C1 segment of cervical spinal cord (tissue), 14 donors: Measurements from ENCODE around the gene SLC6A7.
"Not testable (repeated sequence)": the region's sequence is repeated elsewhere in the genome, so short reads cannot be mapped to it uniquely, and the experiment has no call there.

Source experiments
- DNase-seq, 14 donors: peaks; one replicate each; lab custom pipeline; 2025; lab: John Stamatoyannopoulos, UW

SLC6A7 gene

DNA sequence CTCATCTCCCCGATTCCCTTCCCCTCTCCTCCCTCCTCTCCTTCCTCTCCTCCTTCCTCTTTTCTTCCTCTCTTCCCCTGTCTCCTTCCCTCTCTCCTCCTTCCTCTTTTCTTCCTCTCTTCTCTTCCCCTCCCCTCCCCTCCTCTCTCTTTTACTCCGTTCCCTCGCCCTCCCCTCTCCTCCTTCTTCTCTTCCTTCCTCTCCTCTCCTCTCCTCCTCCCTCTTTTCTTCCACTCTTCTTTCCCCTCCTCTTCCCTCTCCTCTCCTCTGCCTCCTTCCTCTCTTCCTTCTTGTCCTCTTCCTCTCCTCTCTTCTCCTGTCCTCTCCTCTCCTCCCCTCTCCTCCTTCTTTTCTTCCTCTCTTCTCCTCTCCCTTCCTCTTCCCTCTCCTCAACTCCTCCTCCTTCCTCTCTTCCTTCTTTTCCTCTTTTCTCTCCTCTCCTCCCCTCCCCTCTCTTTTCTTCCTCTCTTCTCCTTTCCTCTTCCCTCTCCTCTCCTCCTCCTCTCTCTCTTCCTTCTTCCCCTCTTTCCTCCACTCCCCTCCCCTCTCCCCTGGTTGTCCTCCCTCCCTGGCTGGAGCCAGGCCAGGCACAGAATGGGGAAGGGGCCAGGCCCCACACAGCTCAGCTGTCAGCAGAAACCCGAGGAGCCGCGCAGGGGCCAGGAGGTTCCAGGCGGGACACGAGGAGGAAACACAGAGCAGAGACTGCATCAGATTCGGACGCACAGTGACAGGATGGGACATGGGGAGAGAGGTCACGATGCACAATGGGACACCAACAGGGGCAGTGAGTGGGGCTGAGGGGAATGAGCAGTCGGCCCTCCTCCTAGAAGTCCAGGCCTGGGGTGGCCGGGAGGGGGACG lies 51.7 kb downstream of the SLC6A7 start:
- DNase-seq, result no peak

DNA sequence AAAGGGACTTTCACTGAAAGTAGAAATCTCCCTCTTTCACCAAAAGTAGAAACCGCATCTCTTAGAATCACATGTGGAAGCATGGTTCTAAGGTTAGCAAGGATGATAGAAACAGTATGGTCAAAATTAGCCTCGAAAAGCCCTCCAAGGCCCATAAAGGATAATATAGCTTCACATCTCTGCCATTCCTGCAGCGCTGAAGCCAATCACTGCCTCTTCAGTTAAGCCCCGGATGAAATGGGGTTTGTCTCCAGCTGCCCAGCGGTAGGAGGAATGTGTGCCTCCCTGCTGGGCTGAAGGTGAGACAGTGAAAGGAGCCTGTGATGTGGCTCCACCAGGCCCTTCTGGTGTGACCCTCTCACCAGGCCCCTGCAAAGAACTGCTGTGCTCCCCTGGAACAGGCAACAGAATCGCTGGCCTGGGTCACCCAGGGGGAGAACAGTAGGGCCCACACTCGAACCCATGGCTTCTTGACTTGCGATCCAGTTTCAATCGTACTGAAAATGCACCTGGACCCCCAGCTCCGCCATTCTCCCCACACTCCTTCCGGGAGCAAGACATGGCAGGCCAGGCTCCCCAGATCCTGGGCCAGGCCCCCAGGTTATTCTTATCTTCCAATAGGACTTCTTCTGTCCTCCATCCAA lies 52.5 kb downstream of the SLC6A7 start:
- DNase-seq, result no peak

DNA sequence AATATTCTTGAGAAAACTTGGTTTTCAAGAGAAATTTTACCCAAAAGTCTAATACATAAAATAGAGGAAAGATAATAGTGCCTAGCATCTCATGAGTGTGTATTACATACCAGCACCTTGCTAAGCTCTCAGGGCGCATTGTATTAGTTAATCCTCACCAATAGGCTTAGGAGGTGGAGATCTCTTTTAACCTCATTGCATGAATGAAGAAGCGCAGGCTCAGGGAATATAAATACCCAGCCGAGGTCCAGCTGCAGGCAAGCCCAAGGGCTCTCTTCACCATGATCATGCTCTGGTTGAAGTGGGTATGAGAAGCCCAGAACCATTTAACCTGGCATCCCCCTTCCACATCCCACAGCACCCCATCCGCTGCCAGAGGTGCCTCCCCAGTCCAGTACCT lies 53.7 kb downstream of the SLC6A7 start:
- DNase-seq, result no peak

DNA sequence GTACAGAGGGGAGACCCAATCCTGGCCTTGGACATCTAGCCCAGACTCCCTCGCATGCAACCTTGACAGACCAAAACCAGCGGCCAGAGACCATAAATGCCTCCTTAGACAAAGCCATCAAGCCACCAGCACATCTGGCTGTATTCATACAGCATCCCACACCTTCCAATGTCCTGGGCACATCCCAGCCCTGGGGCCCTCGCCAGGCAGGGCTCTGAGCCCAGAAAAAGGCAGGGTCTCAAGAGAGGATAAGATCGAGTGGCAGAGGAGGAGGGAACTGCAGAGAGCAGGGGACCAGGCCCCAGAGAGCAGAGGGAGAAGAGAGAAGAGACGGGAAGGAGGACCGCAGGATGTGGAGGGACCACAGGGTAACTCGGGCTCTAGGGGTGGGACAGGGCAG lies 54.3 kb downstream of the SLC6A7 start:
- no peak for DNase-seq

DNA sequence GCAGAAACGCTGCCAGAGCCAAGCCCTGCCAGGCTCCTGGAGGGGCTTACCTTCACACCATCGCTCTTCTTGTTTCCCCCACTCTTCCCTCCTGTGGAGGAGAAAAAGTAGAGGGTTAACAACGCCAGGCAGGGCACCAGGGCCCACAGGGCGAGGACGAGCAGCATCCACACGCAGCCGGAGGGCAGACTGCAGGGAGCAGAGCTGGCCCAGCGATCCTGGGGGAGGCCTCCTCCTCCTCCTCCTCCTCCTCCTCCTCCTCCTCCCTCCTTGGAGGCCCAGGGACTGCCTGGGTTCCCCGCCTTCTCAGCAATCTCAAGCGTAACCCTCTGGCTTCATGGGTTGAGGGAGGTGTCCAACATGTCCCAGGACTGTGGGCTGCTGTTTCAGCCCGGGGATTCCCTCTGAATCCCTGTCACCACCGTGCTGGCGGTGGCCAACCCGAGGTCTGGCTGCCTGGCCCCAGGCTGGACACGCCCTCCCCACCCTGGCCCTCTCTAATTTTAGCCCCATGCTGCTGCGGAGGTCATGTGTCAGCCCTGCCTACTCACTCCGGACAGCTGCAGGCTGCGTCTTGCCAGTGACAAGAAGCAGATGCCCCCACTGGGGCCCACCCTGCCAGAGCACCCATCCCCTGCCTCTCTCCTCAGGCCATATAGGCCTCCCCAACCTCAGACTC lies 55.4 kb downstream of the SLC6A7 start:
- no peak for DNase-seq

DNA sequence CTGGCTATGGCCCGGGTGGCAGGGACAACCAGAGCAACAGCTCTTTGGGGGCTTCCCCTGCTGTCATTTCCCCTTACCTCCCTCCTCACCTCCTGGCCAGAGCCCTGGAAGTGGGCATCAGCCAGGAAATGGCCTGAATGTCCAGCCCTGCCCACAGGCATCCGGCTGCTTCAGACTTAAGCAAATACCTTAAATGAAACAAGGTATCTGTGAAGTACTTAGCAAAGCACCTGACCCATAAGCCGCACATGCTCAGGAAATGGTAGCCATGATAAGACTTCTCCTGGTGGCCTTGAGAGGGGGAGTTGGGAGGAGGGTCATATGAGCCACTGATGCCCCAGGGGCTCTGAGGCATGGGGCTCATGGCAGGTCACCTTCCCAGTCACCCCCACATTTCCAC lies 55.9 kb downstream of the SLC6A7 start:
- DNase-seq, result no peak

DNA sequence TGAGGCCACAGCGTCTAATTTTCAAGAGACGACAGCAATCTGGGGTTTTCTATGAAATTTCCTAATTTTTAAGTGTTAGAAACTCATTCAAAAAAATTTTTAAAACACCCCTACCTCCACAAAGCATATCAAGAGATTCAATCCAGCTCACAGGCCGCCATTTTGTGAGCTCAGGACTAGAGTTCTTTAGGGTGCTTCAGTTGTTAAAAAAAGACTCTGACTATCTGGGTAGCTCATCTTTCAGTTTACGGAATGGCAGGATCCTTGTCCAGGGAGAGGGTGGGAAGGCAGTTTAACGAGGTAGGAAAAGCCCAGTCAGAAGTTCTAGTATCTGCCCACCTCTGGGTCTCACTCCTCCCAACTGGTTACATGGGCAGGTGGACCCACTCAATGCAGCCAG lies 56.6 kb downstream of the SLC6A7 start:
- DNase-seq, result no peak

DNA sequence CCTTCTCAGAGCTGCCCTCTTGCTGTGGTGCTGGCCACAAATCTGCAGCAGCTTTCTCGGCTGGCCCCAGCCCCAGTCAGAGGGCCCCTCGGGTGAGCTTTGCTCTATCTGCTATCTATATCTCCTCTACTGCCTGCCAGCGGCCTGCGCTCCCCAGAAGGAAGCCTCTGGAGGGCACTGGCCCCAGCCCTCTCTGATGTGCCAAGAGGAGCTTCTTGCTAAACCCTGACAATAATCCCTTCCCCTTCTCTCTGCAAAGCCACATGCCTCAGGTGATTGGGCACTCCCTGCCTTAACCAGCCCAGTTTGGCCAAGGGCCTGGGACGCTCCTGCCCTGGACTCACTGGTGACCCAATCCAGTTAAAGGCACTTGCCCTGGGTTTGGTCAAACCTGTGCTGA lies 57.0 kb downstream of the SLC6A7 start:
- no peak for DNase-seq

DNA sequence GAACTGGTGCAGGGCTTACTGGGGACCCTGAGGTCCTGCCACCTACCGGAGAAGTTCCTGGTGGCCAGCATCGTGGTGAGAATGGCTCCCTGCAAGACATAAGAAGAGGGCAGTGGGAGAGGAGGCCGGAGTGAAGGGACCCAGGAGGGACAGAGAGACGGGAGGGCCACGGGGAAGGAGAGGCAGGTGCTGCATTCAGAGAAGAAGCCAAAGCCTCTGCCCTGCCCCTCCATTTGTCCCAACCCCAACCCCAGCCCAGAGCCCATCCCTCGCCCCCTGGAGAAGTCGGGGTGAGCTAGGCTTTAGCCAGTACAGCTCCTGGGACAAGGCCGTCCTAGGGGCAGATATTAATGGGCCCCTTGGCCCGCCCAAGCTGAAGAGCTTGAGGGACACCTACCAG lies 57.9 kb downstream of the SLC6A7 start:
- DNase-seq, result no peak

DNA sequence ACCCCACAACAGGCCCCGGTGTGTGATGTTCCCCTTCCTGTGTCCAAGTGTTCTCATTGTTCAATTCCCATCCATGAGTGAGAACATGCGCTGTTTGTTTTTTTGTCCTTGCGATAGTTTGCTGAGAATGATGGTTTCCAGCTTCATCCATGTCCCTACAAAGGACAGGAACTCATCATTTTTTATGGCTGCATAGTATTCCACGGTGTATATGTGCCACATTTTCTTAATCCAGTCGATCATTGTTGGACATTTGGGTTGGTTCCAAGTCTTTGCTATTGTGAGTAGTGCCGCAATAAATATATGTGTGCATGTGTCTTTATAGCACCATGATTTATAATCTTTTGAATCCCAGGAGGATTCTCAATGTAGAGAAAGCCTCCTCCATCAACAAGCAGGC lies 58.6 kb downstream of the SLC6A7 start:
- not testable (repeated sequence) for DNase-seq

DNA sequence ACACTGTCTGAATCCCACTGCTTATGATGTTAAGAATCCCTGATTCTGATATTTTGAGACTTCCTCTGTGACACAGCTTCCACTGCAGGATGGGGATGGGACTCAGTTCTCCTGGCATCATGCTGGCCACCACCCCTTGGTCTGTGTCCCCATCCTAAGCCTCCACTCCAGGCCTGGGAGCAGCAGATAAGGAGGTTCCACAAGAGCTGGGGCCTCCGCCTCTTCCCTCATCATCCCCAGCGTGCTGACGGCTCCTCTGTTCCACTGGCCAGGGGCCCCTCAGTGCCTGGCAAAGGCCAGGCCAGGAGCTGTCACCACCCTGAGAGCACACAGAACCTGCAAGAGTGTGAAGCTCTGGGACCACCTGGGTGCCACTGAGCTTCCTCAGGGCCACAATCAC lies 59.1 kb downstream of the SLC6A7 start:
- DNase-seq, result no peak

DNA sequence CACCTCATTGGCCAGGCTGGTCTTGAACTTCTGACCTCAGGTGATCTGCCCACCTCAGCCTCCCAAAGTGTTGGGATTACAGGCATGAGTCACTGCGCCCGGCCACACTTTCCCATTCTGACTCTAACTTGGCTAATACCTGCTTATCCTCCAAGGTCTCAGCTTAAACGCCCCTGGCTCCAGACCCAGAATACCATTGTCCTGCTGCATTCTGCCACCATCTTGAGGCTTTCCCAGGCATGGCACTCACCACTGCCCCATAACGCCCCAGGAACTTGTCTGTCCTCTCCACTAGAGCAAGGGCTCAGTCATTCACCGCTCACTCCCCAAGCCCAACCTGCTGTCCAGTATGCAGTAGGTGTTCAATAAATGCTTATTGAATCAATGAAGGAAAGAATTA lies 59.9 kb downstream of the SLC6A7 start:
- no peak for DNase-seq

DNA sequence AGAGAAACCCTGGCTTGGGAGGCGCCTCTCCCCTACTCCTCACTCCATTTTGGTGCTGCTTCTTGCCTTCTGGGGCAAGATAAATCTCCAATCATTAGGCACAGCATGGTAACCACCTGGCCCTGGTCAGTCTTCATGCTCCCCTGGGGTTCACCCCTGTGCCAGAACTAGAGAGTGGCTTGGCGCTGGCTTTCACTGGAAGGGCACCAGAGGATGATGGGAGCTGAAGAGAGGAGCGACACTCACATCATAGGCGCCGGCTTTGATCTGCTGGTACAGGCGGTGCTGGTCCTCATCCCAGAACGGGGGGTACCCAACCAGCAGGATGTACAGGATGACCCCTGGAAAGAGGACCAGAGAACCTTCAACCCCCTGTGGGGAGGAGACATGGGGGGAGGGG lies 61.6 kb downstream of the SLC6A7 start:
- DNase-seq, result no peak

DNA sequence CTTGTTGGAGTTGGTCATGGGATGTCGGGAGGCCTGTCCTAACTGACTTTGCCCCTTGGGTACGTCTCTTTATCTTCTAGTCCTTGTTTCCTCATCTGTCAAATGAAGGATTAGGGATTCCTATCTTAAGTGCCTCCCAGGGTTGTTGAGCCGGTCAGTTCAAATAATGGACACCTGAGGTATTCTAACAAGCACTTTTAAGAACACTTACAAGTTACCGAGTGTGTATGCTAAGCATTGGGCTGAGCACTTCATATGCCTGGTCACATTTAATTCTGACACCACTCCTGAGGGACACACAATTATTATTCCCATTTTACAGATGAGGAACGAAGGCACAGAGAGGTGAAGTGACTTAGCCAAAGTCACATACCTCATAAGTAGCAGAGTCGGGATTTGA lies 62.6 kb downstream of the SLC6A7 start:
- DNase-seq, result no peak

DNA sequence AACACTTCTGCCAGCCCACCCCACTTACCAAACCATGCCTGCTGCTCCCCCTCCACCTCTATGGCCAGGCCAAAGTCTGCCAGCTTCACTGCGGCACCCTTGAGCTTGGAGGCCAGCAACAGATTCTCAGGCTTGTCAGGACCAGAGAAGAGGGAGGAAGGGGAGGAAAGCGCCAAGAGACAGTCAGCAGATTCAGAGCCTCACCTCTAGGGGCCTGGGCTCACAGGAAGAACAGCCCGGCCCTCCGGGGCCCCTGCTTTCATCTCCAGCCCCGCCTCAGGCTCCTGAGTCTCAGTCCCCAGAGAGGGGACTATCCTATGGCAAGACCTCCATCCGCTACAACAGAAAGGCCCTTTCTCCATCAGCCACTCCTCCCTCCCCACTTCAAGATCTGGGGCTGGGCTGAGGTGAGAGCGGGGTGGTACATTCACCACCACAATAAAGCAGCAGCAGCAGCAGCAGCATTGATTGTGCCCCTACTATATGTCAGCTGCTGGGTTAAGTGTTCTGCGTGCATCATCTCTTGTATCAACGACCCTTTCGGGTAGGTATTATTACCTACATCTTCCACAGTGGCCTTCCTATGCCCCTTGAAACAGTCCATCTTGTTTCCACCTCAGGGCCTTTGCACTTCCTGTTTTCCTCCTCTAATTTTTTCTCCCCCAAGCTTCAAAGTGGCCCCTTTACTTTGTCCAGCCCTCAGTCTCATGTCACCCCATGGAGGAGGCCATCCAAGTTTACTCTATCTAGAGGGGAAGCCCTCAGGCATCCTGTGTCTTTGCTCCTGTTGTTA lies 63.8 kb downstream of the SLC6A7 start:
- DNase-seq, result no peak

DNA sequence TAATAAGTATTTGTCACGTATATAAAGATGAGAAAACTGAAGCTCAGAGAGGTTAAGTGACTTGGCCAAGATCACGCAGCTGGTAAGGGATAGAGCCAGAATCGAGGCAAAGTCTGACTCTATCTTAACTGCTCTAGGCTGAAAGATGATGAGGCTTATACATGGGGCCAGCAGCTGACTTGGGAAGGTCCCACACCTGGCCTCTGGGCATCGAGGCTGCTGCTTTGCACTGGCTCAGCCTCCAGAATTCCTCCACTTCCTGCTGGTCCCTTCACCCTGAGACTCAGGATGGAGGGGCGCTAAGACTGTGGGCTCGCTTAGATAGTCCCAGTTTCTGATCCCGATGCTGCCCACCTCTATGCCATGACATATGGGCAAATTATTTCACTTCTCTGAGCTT lies 64.5 kb downstream of the SLC6A7 start:
- no peak for DNase-seq

DNA sequence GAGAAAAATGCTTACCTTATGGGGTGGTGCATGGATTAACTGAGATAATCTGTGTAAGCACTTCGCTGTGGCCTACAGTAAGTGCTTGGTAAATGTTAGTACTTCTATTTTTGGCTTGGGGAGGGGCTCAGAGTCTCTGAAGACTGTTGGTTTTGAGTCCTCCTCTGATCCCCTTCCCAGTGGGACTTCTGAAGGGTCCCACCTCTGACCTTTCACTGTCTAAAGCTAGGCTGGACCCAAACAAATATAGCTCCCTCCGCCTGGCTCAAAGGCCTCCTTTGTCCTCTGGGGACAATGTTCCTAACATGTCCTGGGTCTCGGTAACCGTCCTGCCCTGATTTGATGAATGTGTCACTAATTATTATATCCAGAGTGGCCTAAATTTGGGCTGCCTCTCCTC lies 64.9 kb downstream of the SLC6A7 start:
- DNase-seq, result no peak

DNA sequence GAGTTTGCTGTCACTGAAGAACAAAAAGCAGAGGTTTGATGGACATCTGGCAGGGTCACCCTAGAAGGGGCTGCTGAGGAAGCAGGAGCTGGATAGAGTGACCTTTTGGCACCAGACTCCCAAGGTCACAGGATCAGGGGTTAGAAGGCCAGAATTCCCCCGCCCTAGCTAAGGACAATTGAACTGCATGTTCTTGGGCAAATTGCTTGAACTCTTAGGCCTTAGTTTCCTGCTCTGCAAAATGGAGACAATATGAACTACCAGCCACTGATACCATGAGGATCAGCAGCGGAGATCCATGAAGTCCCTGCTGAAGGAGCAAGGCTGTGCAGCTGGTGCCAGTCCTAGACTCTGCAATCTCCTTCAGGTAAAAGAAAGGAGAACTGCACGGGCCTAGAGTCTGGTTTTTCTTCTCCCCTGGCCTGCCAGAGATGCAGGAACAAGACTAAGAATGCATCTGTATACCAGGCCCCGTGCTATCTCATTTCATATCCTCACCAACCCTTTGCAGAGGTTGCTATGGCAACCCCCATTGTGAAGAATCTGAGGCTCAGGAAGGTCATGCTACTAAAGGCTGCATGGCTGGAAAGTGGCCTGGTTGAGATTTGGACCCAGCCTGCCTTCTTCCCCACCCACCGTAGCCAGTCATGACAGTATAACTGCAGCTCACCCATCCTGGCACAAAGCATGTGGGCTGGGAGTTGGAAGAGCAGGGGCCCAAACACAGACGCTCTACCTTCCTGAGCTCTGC lies 66.0 kb downstream of the SLC6A7 start:
- no peak for DNase-seq

DNA sequence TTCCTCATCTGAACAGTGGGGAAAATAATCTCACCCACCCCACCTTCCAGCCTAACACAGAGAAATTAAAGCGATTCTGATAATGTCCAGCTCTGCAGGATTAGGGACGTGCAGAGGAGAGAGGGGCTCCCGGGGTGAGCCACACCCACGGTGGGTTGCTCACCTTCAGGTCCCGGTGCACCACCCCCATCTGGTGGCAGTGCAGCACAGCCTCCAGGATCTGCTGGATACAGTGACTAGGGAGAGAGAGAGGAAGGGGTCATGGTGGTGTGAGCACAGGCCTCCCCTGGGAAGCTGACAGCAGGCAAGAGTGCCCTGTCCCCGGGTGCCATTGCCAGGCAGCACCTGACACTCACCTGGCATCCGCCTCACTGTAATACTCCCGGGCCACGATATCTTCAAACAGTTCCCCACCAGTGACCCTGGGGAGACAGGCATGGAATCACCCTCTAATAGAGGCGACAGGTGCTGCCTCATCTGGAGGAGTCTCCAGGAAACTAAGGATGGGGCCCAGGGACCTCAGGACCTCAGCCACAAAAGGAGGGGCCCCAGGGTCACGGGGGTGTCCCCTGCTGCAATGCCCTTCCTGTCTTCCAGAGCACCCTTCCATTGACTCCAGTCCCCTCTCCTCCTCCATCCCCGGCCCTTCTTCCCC lies 66.7 kb downstream of the SLC6A7 start:
- DNase-seq, result no peak

DNA sequence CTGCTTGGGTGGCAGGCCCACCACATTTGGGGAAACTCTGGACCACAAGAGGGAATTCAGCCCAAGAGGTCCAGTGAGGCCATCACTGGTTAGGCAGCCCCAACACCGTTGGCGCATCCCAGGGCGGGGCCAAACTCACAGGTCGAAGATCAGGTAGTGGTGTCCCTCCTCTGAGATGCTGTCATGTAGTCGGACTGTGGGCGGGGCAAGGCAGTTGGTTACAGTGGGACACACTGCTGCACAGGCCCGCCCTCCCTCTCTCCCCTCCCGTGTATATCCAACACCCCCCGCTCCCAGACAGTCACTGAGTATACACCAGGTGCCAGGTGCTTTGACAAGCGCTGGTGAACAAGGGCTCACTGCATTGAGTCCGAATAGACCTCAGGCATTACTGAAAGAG lies 67.6 kb downstream of the SLC6A7 start:
- DNase-seq, result no peak

DNA sequence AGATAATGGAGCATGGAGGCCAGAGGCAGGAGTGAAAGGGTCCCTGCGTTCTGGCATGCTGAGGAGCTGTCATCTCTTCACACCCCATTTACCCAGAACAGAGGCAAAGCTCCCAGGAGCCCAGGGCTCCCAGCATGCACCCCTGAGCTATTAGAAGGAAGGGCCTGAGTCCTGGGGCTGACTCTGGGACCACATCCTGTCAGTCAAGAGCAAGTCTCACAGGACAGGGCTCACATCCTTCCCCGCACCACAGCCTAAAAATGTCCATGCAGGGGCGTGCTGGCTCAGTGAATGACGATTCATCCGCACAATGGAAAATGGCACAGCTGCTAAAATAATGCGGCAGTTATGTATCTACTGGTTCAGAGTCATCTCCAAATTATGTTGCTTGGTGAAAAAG lies 68.3 kb downstream of the SLC6A7 start:
- DNase-seq, result no peak
